GM20000 (cell line): ENCODE results near the gene USP36.

Experiments
- DNase-seq: peaks from one replicate; pipeline ENCODE4 v3.0.0; 2012; ENCODE audit warnings: low spot score
- CTCF ChIP-seq: IDR thresholded peaks from 2 replicates; pipeline ENCODE4 v1.5.1; 2012; ENCODE audit warnings: mild to moderate bottlenecking, control low read depth; ENCODE audit errors: extremely low read depth, missing control alignments

The USP36 gene

GRCh38 chr17:78766743-78767294, 73.8 kb downstream of the USP36 start:
- no peak for DNase-seq
- TF ChIP-seq CTCF, result no peak

GRCh38 chr17:78766225-78766624, 74.4 kb downstream of the USP36 start:
- no peak for TF ChIP-seq CTCF
- no peak for DNase-seq

- no peak for TF ChIP-seq CTCF
- no peak for DNase-seq
Observed at GRCh38 chr17:78765821-78766220, 74.8 kb downstream of the USP36 start.

- DNase-seq, result no peak
- no peak for TF ChIP-seq CTCF
Observed at GRCh38 chr17:78764871-78765270, 75.7 kb downstream of the USP36 start.

- DNase-seq, result no peak
- TF ChIP-seq CTCF, result no peak
Observed at GRCh38 chr17:78763561-78763960, 77.1 kb downstream of the USP36 start.

- TF ChIP-seq CTCF, result no peak
Observed at GRCh38 chr17:78761789-78762406, 78.7 kb downstream of the USP36 start.

GRCh38 chr17:78759969-78760352, 80.7 kb downstream of the USP36 start:
- no peak for DNase-seq
- TF ChIP-seq CTCF, result no peak

More at GRCh38 chr17:78761789-78762406, 78.7 kb downstream of the USP36 start:
- DNase-seq, result no peak
